Measurements from ENCODE around the gene EVI5. TPM values are rescaled to one million over a fixed set of nuclear protein-coding genes. Genes with fewer than 3 reads are reported as not detected.

Gene EVI5
- total and polyA plus RNA-seq, 2 donors (not counting 1 experiment from before 2014, with no cell fraction given), result 1.5 to 36.3 TPM

- TF ChIP-seq EZH2 (IDR thresholded peaks at IDR 0.05; ENCODE audit: borderline replicate concordance, insufficient read depth, low read depth, low read length, poor library complexity, severe bottlenecking), result no peak
- no peak for TF ChIP-seq CTCF (IDR thresholded peaks at IDR 0.05)
- Histone ChIP-seq H3K79me2 (ENCODE audit: control insufficient read depth, insufficient read depth, low read length) (no peaks in the 10 kb centered on the region), H4K20me1 (ENCODE audit: control insufficient read depth, insufficient read depth, low read length, poor library complexity, severe bottlenecking) (no peaks in the 10 kb centered on the region), H3K4me2 (replicated peaks; ENCODE audit: low read depth, low read length, poor library complexity, severe bottlenecking) (no peak overlapping the region), H3K9ac (ENCODE audit: low read length) (no peak overlapping the region), H3K4me1 (ENCODE audit: control insufficient read depth in 2 of 2, insufficient read depth in 2 of 2, low read length in 2 of 2) (peaks cover 0 to 6% of the 10 kb centered on the region in 2 donors), H3K27me3 (replicated peaks in 1 of 4; ENCODE audit: control extremely low read depth in 1 of 4, control insufficient read depth in 3 of 4, insufficient read depth in 4 of 4, low read length in 3 of 4) (no peaks in the 10 kb centered on the region), H2AFZ (ENCODE audit: insufficient read depth, low read depth, low read length, poor library complexity, severe bottlenecking) (no peak overlapping the region), H3K4me3 (ENCODE audit: control extremely low read depth in 1 of 5, extremely low read depth in 1 of 5, insufficient read depth in 1 of 5, low read depth in 2 of 5, low read length in 4 of 5) (no peak overlapping the region), H3K9me3 (ENCODE audit: control extremely low read depth in 1 of 3, control insufficient read depth in 2 of 3, insufficient read depth in 1 of 3, low read length in 2 of 3) (no peaks in the 10 kb centered on the region), H3K27ac (ENCODE audit: low read length in 2 of 2) (no peak overlapping the region), H3K36me3 (replicated peaks in 1 of 2; ENCODE audit: control extremely low read depth in 1 of 2, control insufficient read depth in 1 of 2, extremely low read depth in 1 of 2, insufficient read depth in 2 of 2, low read length in 1 of 2) (no peaks in the 10 kb centered on the region)
- no peak overlapping the region for H3K27ac Mint-ChIP-seq
- no peaks in the 10 kb centered on the region for H3K9me3 Mint-ChIP-seq (ENCODE audit: insufficient read depth)
- peaks cover 15% of the 10 kb centered on the region for H3K4me1 Mint-ChIP-seq
- intact Hi-C loops (cut with micrococcal nuclease), result no loop called here
- no peak overlapping the region for H3K4me3 Mint-ChIP-seq
- WGBS (ENCODE audit: insufficient coverage), result 14% methylated on average over 4 of the region's 8 CpGs
- POLR2A ChIA-PET, result no interaction called here
- DNase-seq (no peak), ATAC-seq (ENCODE audit: low read depth) (no peak)
- CTCF ChIA-PET, result no interaction called here
- H3K27me3 Mint-ChIP-seq, result no peaks in the 10 kb centered on the region
Observed at GRCh38 chr1:92504291-92505014, 280.5 kb downstream of the EVI5 start.

- TF ChIP-seq CTCF (IDR thresholded peaks at IDR 0.05) (no peak), EZH2 (IDR thresholded peaks at IDR 0.05; ENCODE audit: borderline replicate concordance, insufficient read depth, low read depth, low read length, poor library complexity, severe bottlenecking) (no peak)
- POLR2A ChIA-PET, result no interaction called here
- Mint-ChIP-seq H3K27ac (no peak overlapping the region), H3K9me3 (ENCODE audit: insufficient read depth) (no peaks in the 10 kb centered on the region), H3K4me3 (no peak overlapping the region), H3K27me3 (no peaks in the 10 kb centered on the region), H3K4me1 (peaks cover 15% of the 10 kb centered on the region)
- no peaks in the 10 kb centered on the region for H4K20me1 ChIP-seq (ENCODE audit: control insufficient read depth, insufficient read depth, low read length, poor library complexity, severe bottlenecking)
- no peak overlapping the region for H3K9ac ChIP-seq (ENCODE audit: low read length)
- DNase-seq (no peak), ATAC-seq (ENCODE audit: low read depth) (no peak)
- no peaks in the 10 kb centered on the region for H3K36me3 ChIP-seq (replicated peaks in 1 of 2; ENCODE audit: control extremely low read depth in 1 of 2, control insufficient read depth in 1 of 2, extremely low read depth in 1 of 2, insufficient read depth in 2 of 2, low read length in 1 of 2)
- H3K27ac ChIP-seq (ENCODE audit: low read length in 2 of 2), result no peak overlapping the region
- peaks cover 0 to 6% of the 10 kb centered on the region in 2 donors for H3K4me1 ChIP-seq (ENCODE audit: control insufficient read depth in 2 of 2, insufficient read depth in 2 of 2, low read length in 2 of 2)
- H2AFZ ChIP-seq (ENCODE audit: insufficient read depth, low read depth, low read length, poor library complexity, severe bottlenecking), result no peak overlapping the region
- H3K79me2 ChIP-seq (ENCODE audit: control insufficient read depth, insufficient read depth, low read length), result no peaks in the 10 kb centered on the region
- CTCF ChIA-PET, result no interaction called here
- no peaks in the 10 kb centered on the region for H3K27me3 ChIP-seq (replicated peaks in 1 of 4; ENCODE audit: control extremely low read depth in 1 of 4, control insufficient read depth in 3 of 4, insufficient read depth in 4 of 4, low read length in 3 of 4)
- no peaks in the 10 kb centered on the region for H3K9me3 ChIP-seq (ENCODE audit: control extremely low read depth in 1 of 3, control insufficient read depth in 2 of 3, insufficient read depth in 1 of 3, low read length in 2 of 3)
- 100% methylated on average over 2 of the region's 6 CpGs for WGBS (ENCODE audit: insufficient coverage)
- no peak overlapping the region for H3K4me2 ChIP-seq (replicated peaks; ENCODE audit: low read depth, low read length, poor library complexity, severe bottlenecking)
- intact Hi-C loops (cut with micrococcal nuclease), result no loop called here
- H3K4me3 ChIP-seq (ENCODE audit: control extremely low read depth in 1 of 5, extremely low read depth in 1 of 5, insufficient read depth in 1 of 5, low read depth in 2 of 5, low read length in 4 of 5), result no peak overlapping the region
Observed at GRCh38 chr1:92503926-92504285, 281.0 kb downstream of the EVI5 start.

All from B cell (primary cell).